Fibroblast of skin of abdomen (primary cell): ENCODE results near the gene PLSCR3.
A peak's percentile ranks its signal among the peaks of the same experiment; 100 is the strongest.
"Not testable (repeated sequence)": the region's sequence is repeated elsewhere in the genome, so short reads cannot be mapped to it uniquely, and the experiment has no call there.

Experiments
- DNase-seq: peaks from one replicate; pipeline ENCODE4 v3.0.0-alpha.2; 2013

Gene PLSCR3

GRCh38 chr17:7380321-7380720, 14.0 kb downstream of the PLSCR3 start:
- DNase-seq, result peak; percentile 25

- DNase-seq, result no peak
Observed at GRCh38 chr17:7379134-7379533, 15.2 kb downstream of the PLSCR3 start.

GRCh38 chr17:7374353-7374752, 20.0 kb downstream of the PLSCR3 start:
- no peak for DNase-seq

- no peak for DNase-seq
Observed at GRCh38 chr17:7370853-7371252, 23.5 kb downstream of the PLSCR3 start.

GRCh38 chr17:7369825-7370224, 24.5 kb downstream of the PLSCR3 start:
- no peak for DNase-seq

- DNase-seq, result not testable (repeated sequence)
Observed at GRCh38 chr17:7368599-7368994, 25.7 kb downstream of the PLSCR3 start.

GRCh38 chr17:7367918-7368598, 26.3 kb downstream of the PLSCR3 start:
- no peak for DNase-seq

GRCh38 chr17:7367083-7367482, 27.2 kb downstream of the PLSCR3 start:
- DNase-seq, result no peak

- not testable (repeated sequence) for DNase-seq
Observed at GRCh38 chr17:7365963-7366362, 28.4 kb downstream of the PLSCR3 start.

- DNase-seq, result no peak
Observed at GRCh38 chr17:7363311-7363710, 31.0 kb downstream of the PLSCR3 start.

GRCh38 chr17:7361906-7362305, 32.4 kb downstream of the PLSCR3 start:
- DNase-seq, result no peak

GRCh38 chr17:7357381-7357780, 36.9 kb downstream of the PLSCR3 start:
- DNase-seq, result no peak

GRCh38 chr17:7356756-7357155, 37.6 kb downstream of the PLSCR3 start:
- DNase-seq, result no peak

- peak; percentile 52 for DNase-seq
Observed at GRCh38 chr17:7356072-7356549, 38.2 kb downstream of the PLSCR3 start.

GRCh38 chr17:7355573-7355972, 38.8 kb downstream of the PLSCR3 start:
- no peak for DNase-seq

GRCh38 chr17:7355053-7355452, 39.3 kb downstream of the PLSCR3 start, which contains the start of gene TMEM95:
Gene TMEM95 (plus strand): TSS chr17:7355156. CDS start chr17:7355205, 49 bp downstream.
- peak; percentile 29 for DNase-seq

- peak; percentile 58 for DNase-seq
Observed at GRCh38 chr17:7354262-7354843, 40.0 kb downstream of the PLSCR3 start.

GRCh38 chr17:7352910-7353635, 41.3 kb downstream of the PLSCR3 start:
- DNase-seq, result no peak

- DNase-seq, result no peak
Observed at GRCh38 chr17:7352503-7352889, 41.8 kb downstream of the PLSCR3 start.

GRCh38 chr17:7351665-7352502, 42.4 kb downstream of the PLSCR3 start, which contains the start of gene KCTD11:
Gene KCTD11 (plus strand): TSS chr17:7352162.
- peak; percentile 95 for DNase-seq

- DNase-seq, result peak; percentile 61
Observed at GRCh38 chr17:7348478-7349242, 45.7 kb downstream of the PLSCR3 start.
